Hepatocyte (in vitro differentiated cells): ENCODE measurements around the gene POU4F3.

ENCODE experiments used
- EZH2 ChIP-seq: fragments of 200-600 bp; sonication (generic); IDR thresholded peaks from 2 replicates; pipeline ENCODE4 v1.6.1; 2016; ENCODE audit warnings: antibody characterized with exemption, mild to moderate bottlenecking, borderline replicate concordance
- EZH2phosphoT487 ChIP-seq: fragments of 200-600 bp; sonication (generic); IDR thresholded peaks from one replicate; pipeline ENCODE4 v1.6.1; 2018; ENCODE audit warnings: antibody characterized with exemption, mild to moderate bottlenecking, low read depth, moderate library complexity; ENCODE audit not compliant: unreplicated experiment, severe bottlenecking
- TF ChIP-seq, protein P1 (sequence below): fragments of 200-600 bp; sonication (generic); IDR thresholded peaks from 2 replicates; pipeline ENCODE4 v1.5.1; 2016; ENCODE audit warnings: antibody characterized with exemption, mild to moderate bottlenecking; ENCODE audit not compliant: poor library complexity

DNA sequence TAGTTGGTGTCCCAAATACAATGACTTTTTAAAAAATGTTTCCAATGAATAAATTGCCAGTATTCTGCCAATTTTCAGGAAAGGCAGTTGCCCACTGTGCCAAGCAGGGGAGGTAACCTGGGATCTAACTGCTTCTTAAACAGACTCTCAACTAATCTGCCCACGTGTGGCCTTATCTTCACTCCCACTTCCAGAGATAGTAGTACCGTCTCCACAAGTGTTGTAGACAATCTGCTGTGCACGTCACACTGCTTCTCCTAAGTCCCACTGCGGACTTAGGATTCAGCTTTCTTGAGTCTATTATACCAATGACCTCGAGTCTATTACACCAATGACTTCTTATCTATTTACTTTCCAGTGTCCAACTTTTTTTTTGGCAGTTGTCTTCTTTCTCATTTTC lies 21.2 kb downstream of the POU4F3 start:
- TF ChIP-seq, protein P1, sequence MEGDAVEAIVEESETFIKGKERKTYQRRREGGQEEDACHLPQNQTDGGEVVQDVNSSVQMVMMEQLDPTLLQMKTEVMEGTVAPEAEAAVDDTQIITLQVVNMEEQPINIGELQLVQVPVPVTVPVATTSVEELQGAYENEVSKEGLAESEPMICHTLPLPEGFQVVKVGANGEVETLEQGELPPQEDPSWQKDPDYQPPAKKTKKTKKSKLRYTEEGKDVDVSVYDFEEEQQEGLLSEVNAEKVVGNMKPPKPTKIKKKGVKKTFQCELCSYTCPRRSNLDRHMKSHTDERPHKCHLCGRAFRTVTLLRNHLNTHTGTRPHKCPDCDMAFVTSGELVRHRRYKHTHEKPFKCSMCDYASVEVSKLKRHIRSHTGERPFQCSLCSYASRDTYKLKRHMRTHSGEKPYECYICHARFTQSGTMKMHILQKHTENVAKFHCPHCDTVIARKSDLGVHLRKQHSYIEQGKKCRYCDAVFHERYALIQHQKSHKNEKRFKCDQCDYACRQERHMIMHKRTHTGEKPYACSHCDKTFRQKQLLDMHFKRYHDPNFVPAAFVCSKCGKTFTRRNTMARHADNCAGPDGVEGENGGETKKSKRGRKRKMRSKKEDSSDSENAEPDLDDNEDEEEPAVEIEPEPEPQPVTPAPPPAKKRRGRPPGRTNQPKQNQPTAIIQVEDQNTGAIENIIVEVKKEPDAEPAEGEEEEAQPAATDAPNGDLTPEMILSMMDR, result no peak
- TF ChIP-seq EZH2phosphoT487, result no peak
- no peak for TF ChIP-seq EZH2
